ENCODE results near the gene UQCRH. TPM values are rescaled to one million over a fixed set of nuclear protein-coding genes. Genes with fewer than 3 reads are reported as not detected.

Gene UQCRH
- total RNA-seq (2022; extraction: Qiagen RNA extraction), result 385 to 553 TPM (median 411 TPM) in 5 replicates

DNA sequence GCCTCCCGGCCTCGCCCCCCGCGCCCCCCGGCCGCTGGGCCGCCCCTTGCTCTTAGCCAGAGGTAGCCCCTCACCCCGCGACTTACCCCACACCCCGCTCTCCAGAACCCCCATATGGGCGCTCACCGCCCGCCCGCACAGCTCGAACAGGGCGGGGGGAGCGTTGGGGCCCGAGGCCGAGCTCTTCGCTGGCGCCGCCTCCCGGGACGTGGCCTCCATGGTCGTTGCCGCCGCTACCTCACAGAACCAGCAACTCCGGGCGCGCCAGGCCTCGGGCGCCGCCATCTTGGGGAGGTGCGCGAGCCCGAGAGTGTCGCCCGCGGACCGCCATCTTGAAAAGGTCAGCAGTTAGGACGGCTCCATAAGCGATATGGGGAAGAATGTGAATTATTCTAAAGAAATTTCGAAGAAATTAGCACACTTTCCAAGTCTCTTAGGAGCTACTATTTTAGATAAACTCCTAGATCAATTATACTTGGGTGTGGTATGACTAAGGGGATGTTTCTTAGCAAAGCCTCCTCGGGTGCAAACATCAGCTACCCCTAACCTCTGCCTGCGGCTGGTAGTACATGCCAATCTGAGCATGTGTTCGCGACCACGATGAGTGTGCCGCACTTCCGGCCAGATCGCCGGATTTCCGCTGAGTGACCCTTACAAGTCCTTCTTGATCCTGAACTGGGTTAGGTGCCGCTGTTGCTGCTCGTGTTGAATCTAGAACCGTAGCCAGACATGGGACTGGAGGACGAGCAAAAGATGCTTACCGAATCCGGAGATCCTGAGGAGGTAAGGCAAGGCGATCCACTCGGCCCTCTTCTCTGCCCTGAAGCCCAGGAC, at the start of gene UQCRH, which contains the start of gene LRRC41:
UQCRH (plus strand) TSS at position 661 of the 834 bp plus-strand sequence; CDS start at position 730, 69 bp downstream.
LRRC41 (minus strand) TSS at position 579 of the 834 bp plus-strand sequence; CDS start at position 285, 294 bp downstream.

DNA sequence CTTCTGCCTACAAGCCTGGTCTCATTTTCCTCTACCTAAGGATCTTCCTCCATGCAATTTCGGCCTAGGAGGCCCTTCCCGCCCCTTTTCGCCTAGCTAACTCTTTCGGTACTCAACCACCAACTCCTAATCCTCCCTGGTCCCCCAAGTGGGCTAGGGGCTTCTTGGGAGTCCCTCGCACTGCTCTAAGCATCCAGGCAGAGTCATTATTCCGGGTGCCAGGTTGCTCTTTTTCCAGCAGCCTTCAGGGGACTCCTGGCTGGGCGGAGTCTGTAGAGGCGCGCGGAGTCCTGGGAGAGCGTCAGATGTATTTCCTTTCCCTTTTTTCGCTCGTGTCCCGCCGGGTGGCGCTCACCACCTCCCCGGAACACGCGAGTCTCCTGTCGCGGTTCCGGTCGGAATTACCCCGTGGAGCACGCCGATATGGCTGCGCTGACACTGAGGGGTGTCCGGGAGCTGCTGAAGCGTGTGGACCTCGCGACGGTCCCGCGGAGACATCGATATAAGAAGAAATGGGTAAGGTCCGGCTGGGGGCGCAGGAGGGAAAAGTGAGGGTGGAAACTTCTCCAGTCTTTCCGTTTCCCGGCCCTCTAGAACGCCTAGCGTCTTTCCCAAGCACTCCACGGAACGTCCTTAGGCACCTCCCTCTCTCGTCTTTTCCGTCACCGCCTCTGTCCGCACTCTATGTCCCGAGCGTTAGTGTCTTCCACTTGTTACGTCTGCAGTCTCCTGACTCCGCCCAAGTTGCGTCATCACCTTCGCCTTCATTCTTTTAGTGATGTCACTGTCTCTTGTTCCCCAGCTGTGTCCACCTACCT, 37.1 kb downstream of the UQCRH start, which contains the start of gene NSUN4:
NSUN4 (plus strand) TSS at position 404 of the 818 bp plus-strand sequence; CDS start at position 424, 20 bp downstream.

Other genes with a start within 250 kb of the UQCRH start
- 0.81 to 1.1 TPM (median 0.85 TPM) in 5 replicates for gene PIK3R3, start 171.1 kb upstream of the UQCRH start, total RNA-seq (2022; extraction: Qiagen RNA extraction)
- gene TSPAN1, start 128.6 kb upstream of the UQCRH start, total RNA-seq (2022; extraction: Qiagen RNA extraction), result 1.5 to 3.4 TPM (median 2.6 TPM) in 5 replicates
- gene P3R3URF, start 127.2 kb upstream of the UQCRH start, total RNA-seq (2022; extraction: Qiagen RNA extraction), result not detected in 5 replicates
- 35.0 to 51.2 TPM (median 47.4 TPM) in 5 replicates for gene POMGNT1, start 105.3 kb upstream of the UQCRH start, total RNA-seq (2022; extraction: Qiagen RNA extraction)
- gene LURAP1, start 100.4 kb upstream of the UQCRH start, total RNA-seq (2022; extraction: Qiagen RNA extraction), result not detected in 5 replicates
- gene RAD54L, start 55.9 kb upstream of the UQCRH start, total RNA-seq (2022; extraction: Qiagen RNA extraction), result 9.9 to 12.3 TPM (median 11.8 TPM) in 5 replicates
- gene LRRC41, start 82 bp upstream of the UQCRH start, total RNA-seq (2022; extraction: Qiagen RNA extraction), result 35.3 to 46.7 TPM (median 43.0 TPM) in 5 replicates
- 12.3 to 14.1 TPM (median 13.5 TPM) in 5 replicates for gene NSUN4, start 37.1 kb downstream of the UQCRH start, total RNA-seq (2022; extraction: Qiagen RNA extraction)
- gene FAAH, start 90.6 kb downstream of the UQCRH start, total RNA-seq (2022; extraction: Qiagen RNA extraction), result 0.74 to 1.1 TPM (median 0.89 TPM) in 5 replicates
- 0.68 to 1.3 TPM (median 1.2 TPM) in 5 replicates for gene DMBX1, start 186.1 kb downstream of the UQCRH start, total RNA-seq (2022; extraction: Qiagen RNA extraction)
- not detected in 5 replicates for gene KNCN, start 247.9 kb downstream of the UQCRH start, total RNA-seq (2022; extraction: Qiagen RNA extraction)